Thyroid gland (tissue), 4 donors: ENCODE data around the gene PCBP1.
"Not testable (repeated sequence)": the region's sequence is repeated elsewhere in the genome, so short reads cannot be mapped to it uniquely, and the experiment has no call there.

Experiments used
- POLR2A ChIP-seq, 2 donors: fragments of 450-650 bp; IDR thresholded peaks; one replicate each; pipeline ENCODE4 v1.6.1; 2017; ENCODE audit warnings: antibody characterized with exemption in 2 of 2, mild to moderate bottlenecking in 2 of 2, moderate library complexity in 1 of 2
- TF ChIP-seq, protein P1 (sequence below), 6 experiments: fragments of 200-600 bp in 3 of 6; fragments of 450-650 bp in 3 of 6; sonication (generic) in 3 of 6; IDR thresholded peaks; one replicate each; pipeline ENCODE4 v1.5.1; 2016 to 2019; ENCODE audit warnings: antibody characterized with exemption in 6 of 6, mild to moderate bottlenecking in 2 of 6, inconsistent platforms in 1 of 6, moderate library complexity in 1 of 6

DNA sequence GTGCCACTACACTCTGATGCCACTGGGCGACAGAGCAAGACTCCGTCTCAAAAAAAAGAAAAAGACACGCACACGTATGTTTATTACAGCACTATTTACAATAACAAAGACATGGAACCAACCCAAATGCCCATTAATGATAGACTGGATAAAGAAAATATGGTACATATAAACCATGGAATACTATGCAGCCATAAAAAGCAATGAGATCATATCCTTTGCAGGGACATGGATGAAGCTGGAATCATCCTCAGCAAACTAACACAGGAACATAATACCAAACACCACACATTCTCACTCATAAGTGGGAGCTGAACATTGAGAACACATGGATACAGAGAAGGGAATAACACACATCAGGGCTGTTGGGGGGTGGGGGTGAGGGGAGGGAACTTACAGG is 32.0 kb upstream of the PCBP1 start:
- TF ChIP-seq, protein P1, sequence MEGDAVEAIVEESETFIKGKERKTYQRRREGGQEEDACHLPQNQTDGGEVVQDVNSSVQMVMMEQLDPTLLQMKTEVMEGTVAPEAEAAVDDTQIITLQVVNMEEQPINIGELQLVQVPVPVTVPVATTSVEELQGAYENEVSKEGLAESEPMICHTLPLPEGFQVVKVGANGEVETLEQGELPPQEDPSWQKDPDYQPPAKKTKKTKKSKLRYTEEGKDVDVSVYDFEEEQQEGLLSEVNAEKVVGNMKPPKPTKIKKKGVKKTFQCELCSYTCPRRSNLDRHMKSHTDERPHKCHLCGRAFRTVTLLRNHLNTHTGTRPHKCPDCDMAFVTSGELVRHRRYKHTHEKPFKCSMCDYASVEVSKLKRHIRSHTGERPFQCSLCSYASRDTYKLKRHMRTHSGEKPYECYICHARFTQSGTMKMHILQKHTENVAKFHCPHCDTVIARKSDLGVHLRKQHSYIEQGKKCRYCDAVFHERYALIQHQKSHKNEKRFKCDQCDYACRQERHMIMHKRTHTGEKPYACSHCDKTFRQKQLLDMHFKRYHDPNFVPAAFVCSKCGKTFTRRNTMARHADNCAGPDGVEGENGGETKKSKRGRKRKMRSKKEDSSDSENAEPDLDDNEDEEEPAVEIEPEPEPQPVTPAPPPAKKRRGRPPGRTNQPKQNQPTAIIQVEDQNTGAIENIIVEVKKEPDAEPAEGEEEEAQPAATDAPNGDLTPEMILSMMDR (IDR thresholded peaks at IDR 0.05): not testable (repeated sequence)
- not testable (repeated sequence) for TF ChIP-seq POLR2A (IDR thresholded peaks at IDR 0.05)
